SK-N-SH (cell line): ENCODE measurements around the gene RAB8B. TPM values are rescaled to one million over a fixed set of nuclear protein-coding genes. Genes with fewer than 3 reads are reported as not detected.

Experiments
- CTCF ChIA-PET: fragments of 300-600, 350-600 bp; formaldehyde crosslinking; extraction: SDS; loops from one replicate; lab custom pipeline; 2021; lab: Yijun Ruan, JAX
- POLR2A ChIA-PET: fragments of 350-600 bp; sonication (Branson Sonifier 250); formaldehyde crosslinking; extraction: SDS; loops from one replicate; lab custom pipeline; 2020; ENCODE audit warnings: antibody characterized with exemption, inconsistent platforms; lab: Yijun Ruan, JAX
- DNase-seq: peaks from one replicate; pipeline ENCODE4 v3.0.0; 2012
- H2AFZ ChIP-seq: fragments of 200-600 bp; sonication (generic); 2 replicates; pipeline ENCODE4 v1.8.1; 2016; ENCODE audit warnings: antibody characterized with exemption, mild to moderate bottlenecking, low read depth
- H3F3A ChIP-seq: fragments of 200-600 bp; sonication (generic); replicated peaks from 2 replicates; pipeline ENCODE3; 2016; ENCODE audit warnings: antibody characterized with exemption, mild to moderate bottlenecking; ENCODE audit not compliant: insufficient read depth
- H3K27ac ChIP-seq, 2 experiments: fragments of 200-500 bp in 1 of 2; fragments of 200-600 bp in 1 of 2; sonication (Bioruptor generic) in 1 of 2; sonication (generic), shearing (Covaris generic) in 1 of 2; 2 replicates each; pipeline versions ENCODE4 v1.5.1 to v1.6.1; 2014 to 2016; ENCODE audit warnings: low read depth in 2 of 2, inconsistent platforms in 1 of 2, low read length in 1 of 2, mild to moderate bottlenecking in 1 of 2, mixed read lengths in 1 of 2
- H3K27me3 ChIP-seq: fragments of 200-600 bp; sonication (generic), shearing (Covaris generic); 2 replicates; pipeline ENCODE4 v1.6.1; 2016; ENCODE audit warnings: mixed run types; ENCODE audit not compliant: insufficient read depth
- H3K36me3 ChIP-seq, 2 experiments: fragments of 200-500 bp in 1 of 2; fragments of 200-600 bp in 1 of 2; sonication (Bioruptor generic) in 1 of 2; sonication (generic) in 1 of 2; replicated peaks in 1 of 2; 2 replicates each; pipeline versions ENCODE3 to v1.5.1; 2014 to 2016; ENCODE audit warnings: low read length in 1 of 2, mild to moderate bottlenecking in 1 of 2; ENCODE audit not compliant: insufficient read depth in 2 of 2, control insufficient read depth in 1 of 2
- H3K4me1 ChIP-seq, 2 experiments: fragments of 200-500 bp in 1 of 2; fragments of 200-600 bp in 1 of 2; sonication (Bioruptor generic) in 1 of 2; sonication (generic), shearing (Covaris generic) in 1 of 2; 2 replicates each; pipeline versions ENCODE4 v1.5.1 to v1.6.1; 2014 to 2016; ENCODE audit warnings: low read depth in 1 of 2, low read length in 1 of 2, mixed run types in 1 of 2; ENCODE audit not compliant: insufficient read depth in 2 of 2, control insufficient read depth in 1 of 2
- H3K4me2 ChIP-seq: fragments of 200-600 bp; sonication (generic), shearing (Covaris generic); 2 replicates; pipeline ENCODE4 v1.6.1; 2017; ENCODE audit warnings: mixed run types
- H3K4me3 ChIP-seq, 2 experiments: fragments of 200-500 bp in 1 of 2; fragments of 200-600 bp in 1 of 2; sonication (Bioruptor generic) in 1 of 2; sonication (generic), shearing (Covaris generic) in 1 of 2; 2 replicates each; pipeline versions ENCODE4 v1.5.1 to v1.8.1; 2014 to 2016; ENCODE audit warnings: low read depth in 2 of 2, inconsistent platforms in 1 of 2, low read length in 1 of 2, mild to moderate bottlenecking in 1 of 2, mixed read lengths in 1 of 2, moderate library complexity in 1 of 2
- H3K79me2 ChIP-seq: fragments of 200-600 bp; sonication (generic); 2 replicates; pipeline ENCODE4 v1.8.1; 2017; ENCODE audit warnings: mild to moderate bottlenecking; ENCODE audit not compliant: insufficient read depth
- H3K9ac ChIP-seq: fragments of 200-600 bp; sonication (generic); 2 replicates; pipeline ENCODE4 v1.6.1; 2017; ENCODE audit warnings: mixed run types
- H3K9me2 ChIP-seq: fragments of 200-600 bp; sonication (generic); 2 replicates; pipeline ENCODE4 v1.6.1; 2017; ENCODE audit warnings: mixed run types
- H3K9me3 ChIP-seq: fragments of 200-600 bp; sonication (generic); 2 replicates; pipeline ENCODE4 v1.6.1; 2017; ENCODE audit warnings: mixed run types, mild to moderate bottlenecking, moderate library complexity
- H4K20me1 ChIP-seq: fragments of 200-600 bp; sonication (generic); 2 replicates; pipeline ENCODE4 v1.6.1; 2017; ENCODE audit warnings: mild to moderate bottlenecking, mixed run types; ENCODE audit not compliant: insufficient read depth
- CHD2 ChIP-seq: fragments of 150-350 bp; IDR thresholded peaks from 2 replicates; pipeline ENCODE4 v1.6.1; 2018; ENCODE audit warnings: low read length; ENCODE audit not compliant: partially characterized antibody
- ELF1 ChIP-seq: IDR thresholded peaks from 2 replicates; pipeline ENCODE4 v1.4.0; 2012
- EP300 ChIP-seq, 2 experiments: IDR thresholded peaks; 2 replicates each; pipeline versions ENCODE4 v1.4.0 to v1.6.1; 2012; ENCODE audit warnings: borderline replicate concordance in 1 of 2, low read depth in 1 of 2, low read length in 1 of 2
- FOSL2 ChIP-seq: IDR thresholded peaks from 2 replicates; pipeline ENCODE4 v1.4.0; 2012; ENCODE audit warnings: low read depth, mild to moderate bottlenecking, moderate library complexity, borderline replicate concordance
- FOXM1 ChIP-seq: IDR thresholded peaks from 2 replicates; pipeline ENCODE4 v1.4.0; 2012; ENCODE audit warnings: low read depth, mild to moderate bottlenecking
- JUND ChIP-seq: IDR thresholded peaks from 2 replicates; pipeline ENCODE4 v1.4.0; 2012
- MEF2A ChIP-seq: IDR thresholded peaks from 2 replicates; pipeline ENCODE4 v1.4.0; 2012; ENCODE audit warnings: low read depth, borderline replicate concordance
- MXI1 ChIP-seq: IDR thresholded peaks from 2 replicates; pipeline ENCODE4 v1.6.1; 2012; ENCODE audit warnings: mild to moderate bottlenecking, low read depth, low read length, improper control_type of control experiment
- NFIC ChIP-seq: IDR thresholded peaks from 2 replicates; pipeline ENCODE4 v1.4.0; 2012; ENCODE audit warnings: borderline replicate concordance
- NRF1 ChIP-seq: IDR thresholded peaks from 2 replicates; pipeline ENCODE4 v1.6.1; 2012; ENCODE audit warnings: low read depth, mild to moderate bottlenecking, low read length
- RAD21 ChIP-seq: IDR thresholded peaks from 2 replicates; pipeline ENCODE4 v1.6.1; 2012; ENCODE audit warnings: mild to moderate bottlenecking, low read length
- REST ChIP-seq: IDR thresholded peaks from 2 replicates; pipeline ENCODE4 v1.6.1; 2012; ENCODE audit warnings: mild to moderate bottlenecking, low read depth, low read length, moderate library complexity
- RFX5 ChIP-seq: IDR thresholded peaks from 2 replicates; pipeline ENCODE4 v1.6.1; 2012; ENCODE audit warnings: mild to moderate bottlenecking, improper control_type of control experiment, low read length
- RXRA ChIP-seq: IDR thresholded peaks from 2 replicates; pipeline ENCODE4 v1.4.0; 2012; ENCODE audit warnings: low read depth, mild to moderate bottlenecking, borderline replicate concordance
- SIN3A ChIP-seq: IDR thresholded peaks from 2 replicates; pipeline ENCODE4 v1.6.1; 2012; ENCODE audit warnings: low read depth, mild to moderate bottlenecking, low read length, moderate library complexity, borderline replicate concordance
- SMC3 ChIP-seq: IDR thresholded peaks from 2 replicates; pipeline ENCODE4 v1.6.1; 2012; ENCODE audit warnings: low read depth, low read length, improper control_type of control experiment
- TAF1 ChIP-seq: IDR thresholded peaks from 2 replicates; pipeline ENCODE4 v1.6.1; 2012; ENCODE audit warnings: low read depth, mild to moderate bottlenecking, low read length, moderate library complexity, borderline replicate concordance
- TCF12 ChIP-seq: IDR thresholded peaks from 2 replicates; pipeline ENCODE4 v1.4.0; 2012
- YY1 ChIP-seq: IDR thresholded peaks from 2 replicates; pipeline ENCODE4 v1.4.0; 2012; ENCODE audit warnings: low read depth, mild to moderate bottlenecking
- WGBS: methylation state at CpG from one replicate; pipeline ENCODE4 v1.1.6; 2017; ENCODE audit warnings: low lambda C conversion rate; 5-methylcytosine and 5-hydroxymethylcytosine counted together
- polyA plus RNA-seq, 3 experiments: library from polyadenylated mRNA; depleted of rRNA; stranded (reverse); fragments of >200 nt; gene quantifications; 2 replicates each; pipeline ENCODE4 v1.2.3, GENCODE V29; 2012
- TF ChIP-seq, protein P1 (sequence below): fragments of 150-350 bp; IDR thresholded peaks from 2 replicates; pipeline ENCODE4 v1.6.1; 2016; ENCODE audit warnings: mild to moderate bottlenecking, low read depth, low read length
- TF ChIP-seq, protein P2 (sequence below): fragments of 200-600 bp; sonication (generic); IDR thresholded peaks from 2 replicates; pipeline ENCODE4 v1.6.1; 2017; ENCODE audit warnings: antibody characterized with exemption, mild to moderate bottlenecking, moderate library complexity
- TF ChIP-seq, protein P3 (sequence below): IDR thresholded peaks from 2 replicates; pipeline ENCODE4; 2012
- TF ChIP-seq, protein P4 (sequence below): IDR thresholded peaks from 2 replicates; pipeline ENCODE4 v1.4.0; 2012; ENCODE audit warnings: low read depth, borderline replicate concordance

RAB8B gene
- polyA plus RNA-seq, 1 of the 3 experiments (the other 2 are of a cell fraction): 5.4 TPM

GRCh38 chr15:63212050-63213004, 22.9 kb downstream of the RAB8B start:
- Histone ChIP-seq H3K4me2 (peak overlapping the region; percentile 29; the same call in 1 of the 2 replicates), H3K27ac (peak overlapping the region; percentile 68 to 88), H3K9me2 (no peaks in the 10 kb centered on the region), H3K27me3 (no peaks in the 10 kb centered on the region), H3K9me3 (no peaks in the 10 kb centered on the region), H3F3A (peaks cover 42% of the 10 kb centered on the region), H3K4me3 (no peak overlapping the region; a peak in 1 of 4 replicates), H3K4me1 (peaks cover 28 to 33% of the 10 kb centered on the region in 2 experiments), H3K36me3 (no peaks in the 10 kb centered on the region), H2AFZ (no peak overlapping the region), H4K20me1 (no peaks in the 10 kb centered on the region), H3K9ac (peak overlapping the region; percentile 17; the same call in 1 of the 2 replicates), H3K79me2 (peaks cover 60% of the 10 kb centered on the region)
- peak; percentile 42 for DNase-seq
- CTCF ChIA-PET: interaction anchor here (0.6 to 1.2 kb wide), 2 partner anchors 16 to 21 kb away, joined by 4 read pairs; no protein-coding TSS in a partner anchor
- WGBS: 36% methylated on average over 10 of the region's 10 CpGs
- POLR2A ChIA-PET: no interaction called here
- TF ChIP-seq SMC3 (no peak), NFIC (0 out of 2 replicates have a peak, but pooled peaks have one; percentile 11), TAF1 (no peak), SIN3A (no peak), NRF1 (no peak), ELF1 (no peak), RFX5 (no peak), RXRA (no peak), EP300 (IDR thresholded peaks at IDR 0.05; ENCODE audit: borderline replicate concordance in 1 of 2, low read depth in 1 of 2, low read length in 1 of 2) (peak; percentile 9 to 76; a peak in 1 of 4 replicates), TCF12 (peak; percentile 91), FOSL2 (peak; percentile 19; the same call in 1 of the 2 replicates), CHD2 (no peak), REST (no peak), MEF2A (no peak), RAD21 (no peak), FOXM1 (no peak), YY1 (no peak), MXI1 (no peak), JUND (0 out of 2 replicates have a peak, but pooled peaks have one; percentile 20)
- TF ChIP-seq, protein P1, sequence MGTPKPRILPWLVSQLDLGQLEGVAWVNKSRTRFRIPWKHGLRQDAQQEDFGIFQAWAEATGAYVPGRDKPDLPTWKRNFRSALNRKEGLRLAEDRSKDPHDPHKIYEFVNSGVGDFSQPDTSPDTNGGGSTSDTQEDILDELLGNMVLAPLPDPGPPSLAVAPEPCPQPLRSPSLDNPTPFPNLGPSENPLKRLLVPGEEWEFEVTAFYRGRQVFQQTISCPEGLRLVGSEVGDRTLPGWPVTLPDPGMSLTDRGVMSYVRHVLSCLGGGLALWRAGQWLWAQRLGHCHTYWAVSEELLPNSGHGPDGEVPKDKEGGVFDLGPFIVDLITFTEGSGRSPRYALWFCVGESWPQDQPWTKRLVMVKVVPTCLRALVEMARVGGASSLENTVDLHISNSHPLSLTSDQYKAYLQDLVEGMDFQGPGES: no peak
- TF ChIP-seq, protein P2, sequence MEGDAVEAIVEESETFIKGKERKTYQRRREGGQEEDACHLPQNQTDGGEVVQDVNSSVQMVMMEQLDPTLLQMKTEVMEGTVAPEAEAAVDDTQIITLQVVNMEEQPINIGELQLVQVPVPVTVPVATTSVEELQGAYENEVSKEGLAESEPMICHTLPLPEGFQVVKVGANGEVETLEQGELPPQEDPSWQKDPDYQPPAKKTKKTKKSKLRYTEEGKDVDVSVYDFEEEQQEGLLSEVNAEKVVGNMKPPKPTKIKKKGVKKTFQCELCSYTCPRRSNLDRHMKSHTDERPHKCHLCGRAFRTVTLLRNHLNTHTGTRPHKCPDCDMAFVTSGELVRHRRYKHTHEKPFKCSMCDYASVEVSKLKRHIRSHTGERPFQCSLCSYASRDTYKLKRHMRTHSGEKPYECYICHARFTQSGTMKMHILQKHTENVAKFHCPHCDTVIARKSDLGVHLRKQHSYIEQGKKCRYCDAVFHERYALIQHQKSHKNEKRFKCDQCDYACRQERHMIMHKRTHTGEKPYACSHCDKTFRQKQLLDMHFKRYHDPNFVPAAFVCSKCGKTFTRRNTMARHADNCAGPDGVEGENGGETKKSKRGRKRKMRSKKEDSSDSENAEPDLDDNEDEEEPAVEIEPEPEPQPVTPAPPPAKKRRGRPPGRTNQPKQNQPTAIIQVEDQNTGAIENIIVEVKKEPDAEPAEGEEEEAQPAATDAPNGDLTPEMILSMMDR: no peak
- TF ChIP-seq, protein P3, sequence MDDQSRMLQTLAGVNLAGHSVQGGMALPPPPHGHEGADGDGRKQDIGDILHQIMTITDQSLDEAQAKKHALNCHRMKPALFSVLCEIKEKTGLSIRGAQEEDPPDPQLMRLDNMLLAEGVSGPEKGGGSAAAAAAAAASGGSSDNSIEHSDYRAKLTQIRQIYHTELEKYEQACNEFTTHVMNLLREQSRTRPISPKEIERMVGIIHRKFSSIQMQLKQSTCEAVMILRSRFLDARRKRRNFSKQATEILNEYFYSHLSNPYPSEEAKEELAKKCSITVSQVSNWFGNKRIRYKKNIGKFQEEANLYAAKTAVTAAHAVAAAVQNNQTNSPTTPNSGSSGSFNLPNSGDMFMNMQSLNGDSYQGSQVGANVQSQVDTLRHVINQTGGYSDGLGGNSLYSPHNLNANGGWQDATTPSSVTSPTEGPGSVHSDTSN: peak; percentile 69
- TF ChIP-seq, protein P4, sequence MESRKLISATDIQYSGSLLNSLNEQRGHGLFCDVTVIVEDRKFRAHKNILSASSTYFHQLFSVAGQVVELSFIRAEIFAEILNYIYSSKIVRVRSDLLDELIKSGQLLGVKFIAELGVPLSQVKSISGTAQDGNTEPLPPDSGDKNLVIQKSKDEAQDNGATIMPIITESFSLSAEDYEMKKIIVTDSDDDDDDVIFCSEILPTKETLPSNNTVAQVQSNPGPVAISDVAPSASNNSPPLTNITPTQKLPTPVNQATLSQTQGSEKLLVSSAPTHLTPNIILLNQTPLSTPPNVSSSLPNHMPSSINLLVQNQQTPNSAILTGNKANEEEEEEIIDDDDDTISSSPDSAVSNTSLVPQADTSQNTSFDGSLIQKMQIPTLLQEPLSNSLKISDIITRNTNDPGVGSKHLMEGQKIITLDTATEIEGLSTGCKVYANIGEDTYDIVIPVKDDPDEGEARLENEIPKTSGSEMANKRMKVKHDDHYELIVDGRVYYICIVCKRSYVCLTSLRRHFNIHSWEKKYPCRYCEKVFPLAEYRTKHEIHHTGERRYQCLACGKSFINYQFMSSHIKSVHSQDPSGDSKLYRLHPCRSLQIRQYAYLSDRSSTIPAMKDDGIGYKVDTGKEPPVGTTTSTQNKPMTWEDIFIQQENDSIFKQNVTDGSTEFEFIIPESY: no peak
